Karpas-422 (cell line): ENCODE results near the gene RAB11FIP5. TPM values are rescaled to one million over a fixed set of nuclear protein-coding genes. Genes with fewer than 3 reads are reported as not detected.
A peak's percentile ranks its signal among the peaks of the same experiment; 100 is the strongest.

Experiments
- DNase-seq: peaks from one replicate; pipeline ENCODE4 v3.0.0-alpha.2; 2015
- H2AFZ ChIP-seq: fragments of 200-600 bp; sonication (generic); 2 replicates; pipeline ENCODE4 v1.6.1; 2014; ENCODE audit warnings: antibody characterized with exemption, low read length, mixed read lengths
- H3K27ac ChIP-seq: fragments of 200-600 bp; sonication (generic); 2 replicates; pipeline ENCODE4 v1.5.1; 2014; ENCODE audit warnings: mild to moderate bottlenecking, low read length, moderate library complexity
- H3K27me3 ChIP-seq: fragments of 200-600 bp; sonication (generic); 2 replicates; pipeline ENCODE4 v1.6.1; 2014; ENCODE audit warnings: low read length, mixed read lengths
- H3K36me3 ChIP-seq: fragments of 200-600 bp; sonication (generic); 2 replicates; pipeline ENCODE4 v1.6.1; 2014; ENCODE audit warnings: low read length, mixed read lengths; ENCODE audit not compliant: insufficient read depth
- H3K4me1 ChIP-seq: fragments of 200-600 bp; sonication (generic); 2 replicates; pipeline ENCODE4 v1.6.1; 2014; ENCODE audit warnings: mild to moderate bottlenecking, low read length, mixed read lengths
- H3K4me2 ChIP-seq: fragments of 200-600 bp; sonication (generic); 2 replicates; pipeline ENCODE4 v1.6.1; 2014; ENCODE audit warnings: low read length, low read depth, mild to moderate bottlenecking; ENCODE audit not compliant: poor library complexity, severe bottlenecking
- H3K4me3 ChIP-seq: fragments of 200-600 bp; sonication (generic); 2 replicates; pipeline ENCODE4 v1.5.1; 2014; ENCODE audit warnings: mild to moderate bottlenecking, antibody characterized with exemption, low read length, mixed read lengths
- H3K79me2 ChIP-seq: fragments of 200-600 bp; sonication (generic); 2 replicates; pipeline ENCODE4 v1.6.1; 2014; ENCODE audit warnings: mild to moderate bottlenecking, low read length, mixed read lengths
- H3K9ac ChIP-seq: fragments of 200-600 bp; sonication (generic); 2 replicates; pipeline ENCODE4 v1.6.0; 2014; ENCODE audit warnings: low read length
- H3K9me2 ChIP-seq: fragments of 200-600 bp; sonication (generic), shearing (Covaris generic); replicated peaks from 2 replicates; pipeline ENCODE4 v1.6.0; 2014; ENCODE audit warnings: mild to moderate bottlenecking, low read length, moderate library complexity; ENCODE audit not compliant: insufficient read depth
- H3K9me3 ChIP-seq: fragments of 300-700, 200-600 bp; sonication (generic); 2 replicates; pipeline ENCODE4 v1.6.1; 2014; ENCODE audit warnings: low read length, mixed read lengths
- H4K20me1 ChIP-seq: fragments of 200-600 bp; sonication (generic); 2 replicates; pipeline ENCODE4 v1.6.1; 2014; ENCODE audit warnings: mild to moderate bottlenecking, antibody characterized with exemption, low read length, low read depth; ENCODE audit not compliant: insufficient read depth
- total RNA-seq: library from RNA; depleted of rRNA; stranded (reverse); fragments of >200 nt; shearing (Covaris generic); gene quantifications from 2 replicates; pipeline ENCODE4 v1.2.3, GENCODE V29; 2014; ENCODE audit warnings: low replicate concordance

RAB11FIP5 gene
- total RNA-seq, 1 experiment from 2014 or later, result not detected

DNA sequence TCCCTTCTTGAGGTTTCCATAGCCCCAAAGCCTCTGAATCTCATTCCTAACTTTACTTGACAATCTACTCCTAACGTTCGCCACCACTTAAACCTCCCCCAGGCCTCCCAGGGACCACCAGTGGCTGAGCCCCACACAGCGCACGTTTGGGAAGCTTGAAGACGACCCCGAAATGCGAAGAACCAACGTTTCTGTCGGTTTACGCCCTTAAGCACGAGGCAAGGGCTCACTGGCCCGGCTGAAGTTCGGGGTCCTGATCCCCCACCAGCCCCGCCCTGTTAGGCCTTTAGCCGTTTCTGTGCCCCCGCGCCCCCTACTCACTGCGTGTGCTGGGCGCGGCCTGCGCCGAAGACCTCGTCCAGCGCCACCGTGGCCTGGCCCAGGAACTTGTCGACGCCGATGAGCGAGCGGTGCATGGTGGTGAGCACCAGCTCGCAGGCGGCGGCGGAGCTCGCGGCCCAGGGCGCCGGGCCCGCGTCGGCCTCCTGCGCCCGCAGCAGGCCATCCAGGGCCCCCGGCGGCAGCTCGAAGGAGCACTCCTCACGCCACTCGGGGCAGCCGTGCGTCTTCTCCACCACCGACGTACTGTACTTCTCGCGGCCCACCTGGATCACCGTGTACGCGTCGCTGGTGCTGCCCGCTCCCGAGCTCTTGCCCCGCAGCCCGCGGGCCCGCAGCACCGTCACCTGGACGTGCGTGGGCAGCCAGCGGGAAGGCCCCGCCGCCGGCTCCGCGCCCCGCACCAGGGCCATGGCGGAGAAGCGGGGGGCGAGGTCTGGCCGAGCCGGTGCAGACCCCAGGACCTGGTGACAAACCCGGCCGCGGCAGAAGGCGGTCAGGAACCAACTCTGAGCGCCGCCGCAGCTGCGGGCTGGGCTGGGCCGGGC, 479 bp downstream of the RAB11FIP5 start:
- H2AFZ ChIP-seq, result no peak overlapping the region
- no peak for DNase-seq

DNA sequence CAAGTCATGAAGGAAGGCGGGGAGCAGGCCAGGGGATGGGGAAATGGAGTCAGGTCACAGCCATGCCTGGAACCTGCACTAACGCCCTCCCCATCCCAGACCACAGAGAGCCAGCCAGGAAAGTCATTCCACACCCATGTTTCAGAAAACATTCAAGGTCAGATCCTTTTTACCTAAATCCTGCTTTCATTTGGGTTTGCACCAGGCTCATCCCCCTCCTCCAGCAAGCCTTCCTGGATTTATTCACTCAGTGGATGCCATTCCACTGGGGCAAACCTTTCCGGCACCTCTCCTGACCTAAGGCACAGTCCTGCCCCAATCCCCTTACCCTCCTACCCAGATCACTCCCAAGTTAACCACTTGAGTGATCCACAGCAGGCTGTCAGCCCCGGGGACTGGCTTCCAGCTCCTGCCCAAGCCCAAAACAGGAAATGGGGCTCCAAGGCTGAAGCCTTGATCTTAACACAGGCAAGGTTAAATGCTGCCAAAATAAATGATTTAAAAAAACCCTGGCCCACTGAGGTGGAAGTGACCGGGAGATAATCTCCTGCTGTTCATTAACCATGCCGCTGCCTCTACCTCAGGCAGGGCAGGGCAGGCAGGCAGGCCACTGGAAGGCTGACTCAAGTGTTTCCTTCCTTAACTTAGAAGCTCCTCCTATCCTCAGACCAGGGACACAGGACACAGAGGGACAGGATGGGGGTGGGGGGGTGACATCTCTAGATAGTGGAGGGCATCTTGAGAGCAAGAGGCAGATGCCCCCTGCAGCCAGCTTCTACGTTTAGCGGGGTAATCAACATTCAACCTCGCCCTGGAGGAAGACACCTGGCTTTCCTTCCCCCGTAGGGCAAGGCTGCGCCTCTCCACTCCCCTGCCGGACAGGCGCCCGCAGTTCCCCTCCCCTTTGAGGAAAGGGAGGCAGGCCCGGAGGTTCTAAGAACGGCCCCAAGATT, 1.4 kb downstream of the RAB11FIP5 start:
- peaks cover 10% of the 10 kb centered on the region for H3K4me1 ChIP-seq
- H3K27me3 ChIP-seq, result no peaks in the 10 kb centered on the region
- no peaks in the 10 kb centered on the region for H3K9me3 ChIP-seq
- H3K36me3 ChIP-seq, result no peaks in the 10 kb centered on the region
- H3K4me2 ChIP-seq, result no peak overlapping the region
- H3K9me2 ChIP-seq, result no peaks in the 10 kb centered on the region
- H2AFZ ChIP-seq, result no peak overlapping the region
- H3K79me2 ChIP-seq, result no peaks in the 10 kb centered on the region
- no peak overlapping the region for H3K27ac ChIP-seq
- no peak for DNase-seq
- H4K20me1 ChIP-seq, result no peaks in the 10 kb centered on the region
- no peak overlapping the region for H3K4me3 ChIP-seq
- no peak overlapping the region for H3K9ac ChIP-seq

More for the DNA sequence above, 479 bp downstream of the RAB11FIP5 start:
- Histone ChIP-seq H3K4me2 (peak overlapping the region; percentile 39), H4K20me1 (no peaks in the 10 kb centered on the region), H3K36me3 (no peaks in the 10 kb centered on the region), H3K4me3 (peak overlapping the region; percentile 51), H3K79me2 (no peaks in the 10 kb centered on the region), H3K9ac (0 out of 2 replicates have a peak overlapping the region, but pooled peaks have one; percentile 32), H3K27ac (no peak overlapping the region), H3K9me2 (no peaks in the 10 kb centered on the region), H3K4me1 (peaks cover 10% of the 10 kb centered on the region), H3K9me3 (no peaks in the 10 kb centered on the region), H3K27me3 (no peaks in the 10 kb centered on the region)

DNA sequence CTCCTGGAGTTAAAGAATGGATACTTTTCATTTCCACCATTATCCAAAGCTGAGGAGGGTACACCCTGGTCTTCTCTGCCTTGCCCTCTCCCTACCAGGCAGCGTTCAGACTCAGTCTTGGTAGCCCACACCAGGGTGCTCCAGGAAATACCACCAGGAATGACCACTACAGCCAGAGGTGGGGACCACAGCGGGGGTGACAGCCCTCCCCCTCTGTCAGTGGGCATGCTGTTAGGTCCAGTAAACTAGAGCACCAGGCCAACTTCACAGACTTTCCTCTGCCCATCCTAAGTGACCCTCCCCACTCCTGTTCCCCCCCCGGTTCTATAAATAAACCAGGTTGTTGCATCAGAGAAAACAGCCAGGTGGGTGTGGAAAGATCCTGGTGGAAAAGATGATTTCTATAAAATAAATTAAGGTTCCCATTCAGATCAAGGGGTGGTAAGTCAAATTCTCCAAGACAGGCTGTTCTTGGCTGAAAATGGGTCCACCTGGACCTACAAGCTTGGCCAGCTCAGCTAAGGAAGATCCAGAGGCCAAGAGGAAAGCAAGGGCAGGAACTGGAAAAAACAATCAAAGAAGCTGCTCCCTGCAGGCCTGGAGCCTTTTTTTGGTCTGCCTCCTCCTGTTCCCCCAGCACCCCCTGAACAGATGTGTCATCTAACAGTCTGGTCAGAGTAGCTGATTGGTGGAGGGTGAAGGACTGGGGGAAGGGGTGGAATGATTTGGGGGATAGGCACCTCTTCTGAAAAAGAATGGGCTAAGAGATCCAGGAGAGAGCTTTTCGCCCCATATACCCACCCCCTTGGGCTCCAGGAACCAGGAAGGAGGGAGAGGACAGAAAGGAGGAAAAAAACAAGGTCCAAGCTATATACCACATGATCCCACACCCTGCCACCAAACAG, 2.3 kb downstream of the RAB11FIP5 start:
- no peaks in the 10 kb centered on the region for H3K36me3 ChIP-seq
- H2AFZ ChIP-seq, result no peak overlapping the region
- H3K9me2 ChIP-seq, result no peaks in the 10 kb centered on the region
- H3K4me3 ChIP-seq, result no peak overlapping the region
- H3K4me1 ChIP-seq, result peaks cover 10% of the 10 kb centered on the region
- no peak overlapping the region for H3K27ac ChIP-seq
- DNase-seq, result no peak
- H3K4me2 ChIP-seq, result no peak overlapping the region
- H3K9me3 ChIP-seq, result no peaks in the 10 kb centered on the region
- H3K9ac ChIP-seq, result no peak overlapping the region
- H4K20me1 ChIP-seq, result no peaks in the 10 kb centered on the region
- H3K79me2 ChIP-seq, result no peaks in the 10 kb centered on the region
- no peaks in the 10 kb centered on the region for H3K27me3 ChIP-seq

DNA sequence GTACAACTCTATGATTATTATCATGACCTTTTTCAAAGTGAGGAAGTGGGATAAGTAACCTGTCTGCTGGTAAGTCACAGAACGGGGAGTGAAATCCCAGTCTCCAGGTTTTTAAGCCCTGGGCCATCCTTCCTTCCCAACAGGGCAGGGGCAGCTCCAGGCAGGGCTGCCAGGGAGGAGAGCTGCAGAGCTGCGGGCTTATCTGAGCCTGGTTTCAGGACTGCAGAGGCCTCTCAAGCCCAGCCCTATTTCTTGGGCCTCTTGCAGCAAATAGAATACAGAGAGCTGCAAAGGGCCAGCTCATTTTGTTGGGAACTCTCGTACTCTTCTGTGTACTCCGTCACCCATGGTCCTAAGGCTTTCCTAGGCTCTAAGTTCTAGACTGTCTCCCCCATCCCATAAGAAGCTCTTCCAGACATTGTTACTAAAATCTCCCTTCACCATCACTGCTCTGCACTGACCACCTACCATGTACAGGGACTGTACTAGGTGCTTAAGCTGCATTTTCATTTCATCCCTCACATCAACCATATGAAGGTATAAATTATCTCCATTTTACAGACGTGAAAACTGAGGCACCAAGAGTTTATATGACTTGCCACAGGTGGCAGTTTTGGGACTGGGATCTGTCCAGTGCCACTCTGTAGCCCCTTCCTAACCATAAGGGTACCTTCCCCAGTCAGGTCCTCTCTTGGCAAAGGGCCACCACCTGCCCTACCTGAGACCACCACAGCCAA, 3.1 kb downstream of the RAB11FIP5 start:
- peaks cover 10% of the 10 kb centered on the region for H3K4me1 ChIP-seq
- no peaks in the 10 kb centered on the region for H3K79me2 ChIP-seq

DNA sequence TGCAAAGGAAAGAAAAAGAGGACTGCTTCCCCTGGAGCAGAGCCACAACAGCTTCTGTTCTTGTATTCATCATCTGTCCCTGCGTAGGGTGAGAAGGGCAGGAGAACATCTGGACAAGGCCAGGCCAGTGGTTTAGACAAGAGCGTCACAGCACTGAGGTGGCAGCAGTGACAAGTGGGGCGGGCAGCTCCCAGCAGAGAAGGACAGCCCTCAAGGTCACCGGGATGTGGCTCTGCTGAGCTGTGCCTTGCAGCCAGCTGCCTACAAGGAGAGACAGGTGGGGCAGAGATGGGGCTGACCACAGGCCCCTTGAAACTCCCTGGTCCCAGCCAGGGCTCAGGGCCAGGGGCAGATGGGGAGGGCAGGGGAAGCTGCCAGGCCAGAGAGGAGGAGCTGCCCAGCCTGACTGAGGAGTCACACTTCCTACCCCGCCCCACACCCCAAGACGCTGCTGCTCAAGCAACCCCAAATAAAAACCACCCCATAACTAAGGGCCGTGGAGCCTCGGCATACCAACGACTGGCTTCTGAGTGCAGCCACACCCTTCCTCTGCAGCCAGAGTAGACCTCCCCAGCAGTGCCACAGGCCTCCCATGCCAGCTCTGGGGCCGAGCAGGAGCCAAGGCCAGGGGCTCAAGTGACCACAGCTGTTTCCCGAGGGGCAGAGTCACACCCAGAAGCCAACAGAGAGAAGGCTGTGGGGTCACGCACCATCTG, 5.4 kb downstream of the RAB11FIP5 start:
- H3K9me3 ChIP-seq, result no peaks in the 10 kb centered on the region
- H3K9me2 ChIP-seq, result no peaks in the 10 kb centered on the region
- H3K79me2 ChIP-seq, result no peaks in the 10 kb centered on the region
- no peaks in the 10 kb centered on the region for H3K36me3 ChIP-seq
- no peak overlapping the region for H3K4me2 ChIP-seq
- H3K9ac ChIP-seq, result no peak overlapping the region
- no peaks in the 10 kb centered on the region for H3K27me3 ChIP-seq
- peaks cover 2% of the 10 kb centered on the region; the same call in 1 of the 2 replicates for H3K4me1 ChIP-seq
- no peak overlapping the region for H3K27ac ChIP-seq
- H3K4me3 ChIP-seq, result no peak overlapping the region
- DNase-seq, result no peak
- no peak overlapping the region for H2AFZ ChIP-seq
- H4K20me1 ChIP-seq, result no peaks in the 10 kb centered on the region

More for the DNA sequence above, 3.1 kb downstream of the RAB11FIP5 start:
- no peaks in the 10 kb centered on the region for H3K9me2 ChIP-seq
- H3K4me2 ChIP-seq, result no peak overlapping the region
- H4K20me1 ChIP-seq, result no peaks in the 10 kb centered on the region
- no peak overlapping the region for H3K27ac ChIP-seq
- no peak overlapping the region for H2AFZ ChIP-seq
- no peak overlapping the region for H3K9ac ChIP-seq
- DNase-seq, result no peak
- no peak overlapping the region for H3K4me3 ChIP-seq
- H3K36me3 ChIP-seq, result no peaks in the 10 kb centered on the region
- H3K9me3 ChIP-seq, result no peaks in the 10 kb centered on the region
- H3K27me3 ChIP-seq, result no peaks in the 10 kb centered on the region

DNA sequence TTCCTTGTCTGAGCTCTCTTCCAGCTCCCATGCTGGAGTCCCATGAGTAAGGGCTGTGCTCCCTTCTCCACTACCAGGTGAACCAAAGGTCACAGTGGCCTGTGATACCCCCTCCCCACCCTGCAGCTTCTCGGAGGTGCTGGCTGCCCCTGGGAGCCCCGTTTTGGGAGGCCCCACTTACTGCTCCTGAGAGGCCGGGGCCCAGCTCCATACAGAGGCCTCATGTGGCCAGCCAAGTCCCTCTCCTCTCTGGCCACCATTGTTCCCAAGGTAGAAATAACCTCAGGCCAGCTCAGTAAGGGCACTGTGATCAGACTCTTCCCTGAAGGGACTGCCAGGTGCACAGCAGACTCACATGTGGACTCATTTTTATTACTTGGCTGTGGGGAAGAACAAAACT, 6.0 kb downstream of the RAB11FIP5 start:
- Histone ChIP-seq H3K79me2 (no peaks in the 10 kb centered on the region), H3K4me3 (no peak overlapping the region), H3K9me3 (no peaks in the 10 kb centered on the region), H3K4me1 (no peaks in the 10 kb centered on the region), H3K4me2 (no peak overlapping the region), H2AFZ (no peak overlapping the region), H3K36me3 (no peaks in the 10 kb centered on the region), H3K9me2 (no peaks in the 10 kb centered on the region), H3K27me3 (no peaks in the 10 kb centered on the region), H4K20me1 (no peaks in the 10 kb centered on the region), H3K27ac (no peak overlapping the region), H3K9ac (no peak overlapping the region)
- DNase-seq, result no peak

DNA sequence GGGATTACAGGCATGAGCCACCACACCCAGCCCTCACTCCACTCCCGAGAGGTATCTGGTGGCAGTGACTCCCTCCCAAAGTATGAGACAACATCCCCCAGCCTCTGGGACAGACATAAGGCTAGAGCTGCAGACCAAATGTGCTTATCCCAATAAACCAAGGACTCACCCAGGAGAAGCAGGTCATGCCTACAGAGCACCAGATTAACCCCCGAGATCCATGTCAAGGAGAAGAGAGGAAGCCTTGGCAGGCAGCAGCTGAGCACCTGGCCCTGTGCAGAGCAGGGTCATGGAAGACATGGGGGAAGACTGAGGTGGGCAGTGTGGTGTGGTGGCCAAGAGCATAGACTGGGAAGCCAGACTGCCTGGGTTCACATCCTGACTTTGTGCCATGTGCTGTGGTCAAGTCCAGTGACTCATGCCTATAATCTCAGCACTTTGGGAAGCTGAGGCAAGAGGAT, 7.2 kb downstream of the RAB11FIP5 start:
- no peak overlapping the region for H3K4me2 ChIP-seq
- H3K4me1 ChIP-seq, result no peaks in the 10 kb centered on the region
- H3K27ac ChIP-seq, result no peak overlapping the region
- no peaks in the 10 kb centered on the region for H3K9me3 ChIP-seq
- no peak overlapping the region for H3K9ac ChIP-seq
- H2AFZ ChIP-seq, result no peak overlapping the region
- no peaks in the 10 kb centered on the region for H4K20me1 ChIP-seq
- H3K27me3 ChIP-seq, result no peaks in the 10 kb centered on the region
- H3K36me3 ChIP-seq, result no peaks in the 10 kb centered on the region
- no peak overlapping the region for H3K4me3 ChIP-seq
- no peaks in the 10 kb centered on the region for H3K9me2 ChIP-seq
- DNase-seq, result no peak
- no peaks in the 10 kb centered on the region for H3K79me2 ChIP-seq
